Mesendoderm (in vitro differentiated cells): ENCODE results near the gene ATP2A2.

Experiments
- DNase-seq: peaks from one replicate; pipeline ENCODE4 v3.0.0; 2013
- H2AK5ac ChIP-seq: 2 replicates; pipeline ENCODE4 v1.6.1; 2013; ENCODE audit warnings: low read length, inconsistent platforms
- H2BK120ac ChIP-seq: 2 replicates; pipeline ENCODE4 v1.6.1; 2013; ENCODE audit warnings: low read depth, mild to moderate bottlenecking, low read length, moderate library complexity, mixed read lengths
- H2BK15ac ChIP-seq: replicated peaks from 2 replicates; pipeline ENCODE4 v1.6.1; 2013; ENCODE audit warnings: low read depth, mild to moderate bottlenecking, moderate library complexity
- H2BK5ac ChIP-seq: 2 replicates; pipeline ENCODE4 v1.6.1; 2013; ENCODE audit warnings: low read length, inconsistent platforms
- H3K18ac ChIP-seq: 2 replicates; pipeline ENCODE4 v1.6.1; 2013; ENCODE audit warnings: mild to moderate bottlenecking, low read length, mixed read lengths
- H3K23ac ChIP-seq: one replicate; pipeline ENCODE4 v1.6.1; 2013; ENCODE audit warnings: low read length
- H3K27ac ChIP-seq: 2 replicates; pipeline ENCODE4 v1.5.1; 2013; ENCODE audit warnings: low read depth, mild to moderate bottlenecking, inconsistent platforms, low read length, moderate library complexity
- H3K27me3 ChIP-seq: 2 replicates; pipeline ENCODE4 v1.6.1; 2013; ENCODE audit warnings: low read length, control low read depth, mild to moderate bottlenecking, inconsistent platforms; ENCODE audit not compliant: insufficient read depth, poor library complexity
- H3K36me3 ChIP-seq: 2 replicates; pipeline ENCODE4 v1.6.1; 2013; ENCODE audit warnings: low read length, inconsistent platforms; ENCODE audit not compliant: control insufficient read depth, insufficient read depth
- H3K4ac ChIP-seq: one replicate; pipeline ENCODE4 v1.6.1; 2013; ENCODE audit warnings: low read depth, mild to moderate bottlenecking, low read length, moderate library complexity
- H3K4me1 ChIP-seq: 2 replicates; pipeline ENCODE4 v1.6.1; 2013; ENCODE audit warnings: low read depth, low read length, inconsistent platforms; ENCODE audit not compliant: control insufficient read depth
- H3K4me2 ChIP-seq: 2 replicates; pipeline ENCODE4 v1.6.1; 2013; ENCODE audit warnings: low read length
- H3K4me3 ChIP-seq: 2 replicates; pipeline ENCODE4 v1.5.1; 2013; ENCODE audit warnings: mild to moderate bottlenecking, low read length
- H3K56ac ChIP-seq: one replicate; pipeline ENCODE4 v1.6.1; 2013; ENCODE audit warnings: low read length
- H3K79me1 ChIP-seq: 2 replicates; pipeline ENCODE4 v1.6.1; 2013; ENCODE audit warnings: low read length, inconsistent platforms
- H3K79me2 ChIP-seq: 2 replicates; pipeline ENCODE4 v1.6.1; 2013; ENCODE audit warnings: mild to moderate bottlenecking, low read length; ENCODE audit not compliant: control insufficient read depth, insufficient read depth
- H3K9ac ChIP-seq: 2 replicates; pipeline ENCODE4 v1.6.1; 2013; ENCODE audit warnings: low read length, inconsistent platforms
- H4K5ac ChIP-seq: one replicate; pipeline ENCODE4 v1.6.1; 2013; ENCODE audit warnings: low read length
- H4K8ac ChIP-seq: one replicate; pipeline ENCODE4 v1.6.1; 2013; ENCODE audit warnings: low read depth, mild to moderate bottlenecking, control low read depth, low read length, moderate library complexity
- WGBS: extraction: QIAGEN DNeasy Blood & Tissue Kit; methylation state at CpG from one replicate; pipeline ENCODE4 v1.1.7; 2013; ENCODE audit warnings: low lambda C conversion rate, missing lambda C conversion rate; ENCODE audit not compliant: insufficient coverage; ENCODE audit errors: extremely low coverage; 5-methylcytosine and 5-hydroxymethylcytosine counted together

The ATP2A2 gene

DNA sequence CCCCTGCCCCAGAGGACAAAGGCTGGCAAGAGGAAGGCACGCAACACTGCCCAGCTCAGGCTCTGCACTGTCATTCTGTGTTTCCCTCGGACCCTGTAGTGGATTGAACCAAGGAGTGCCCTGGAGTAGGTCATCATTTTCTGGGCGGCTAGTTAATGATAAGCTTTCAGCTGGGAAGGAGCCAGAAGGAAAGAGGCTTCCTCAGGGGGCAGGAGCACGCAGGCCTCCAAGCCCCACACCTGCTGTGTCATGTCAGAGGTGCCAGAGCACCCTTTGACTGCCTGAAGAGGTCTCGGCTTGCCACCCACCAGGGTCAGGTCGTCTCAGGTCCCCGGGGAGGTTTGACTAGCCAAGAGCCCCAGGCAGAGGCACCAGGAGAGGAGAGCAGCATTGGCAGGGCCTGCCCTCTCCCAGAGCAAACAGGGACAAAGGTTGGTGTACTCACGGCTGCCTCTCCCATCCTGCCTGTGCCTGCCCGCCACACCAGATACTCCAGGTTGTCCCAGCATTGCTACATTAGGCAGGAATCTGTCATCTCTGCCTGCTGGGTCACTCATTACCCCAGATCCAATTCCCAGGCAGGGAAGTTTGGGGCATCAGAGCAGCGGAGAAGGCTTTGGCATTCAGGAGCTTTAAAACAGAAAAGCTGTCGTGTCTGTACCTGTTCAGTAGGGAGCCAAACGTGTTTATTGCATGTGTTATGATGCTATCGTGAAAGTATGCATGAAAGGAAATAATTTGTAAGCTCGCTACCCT is 33.5 kb upstream of the ATP2A2 start:
- Histone ChIP-seq H3K23ac (no peak overlapping the region), H3K4me1 (peaks cover 4% of the 10 kb centered on the region), H2AK5ac (no peak overlapping the region), H3K36me3 (no peaks in the 10 kb centered on the region), H4K8ac (no peak overlapping the region), H3K56ac (no peak overlapping the region), H3K4me3 (no peak overlapping the region), H3K27me3 (no peaks in the 10 kb centered on the region), H3K4me2 (no peak overlapping the region), H2BK5ac (no peak overlapping the region), H3K9ac (no peak overlapping the region), H3K79me2 (no peaks in the 10 kb centered on the region), H3K27ac (no peak overlapping the region), H2BK120ac (no peak overlapping the region), H3K18ac (no peak overlapping the region), H3K79me1 (no peaks in the 10 kb centered on the region), H2BK15ac (no peak overlapping the region), H3K4ac (no peak overlapping the region), H4K5ac (no peak overlapping the region)
- WGBS = no CpG with 5 or more reads among the region's 14 CpGs
- DNase-seq = no peak

DNA sequence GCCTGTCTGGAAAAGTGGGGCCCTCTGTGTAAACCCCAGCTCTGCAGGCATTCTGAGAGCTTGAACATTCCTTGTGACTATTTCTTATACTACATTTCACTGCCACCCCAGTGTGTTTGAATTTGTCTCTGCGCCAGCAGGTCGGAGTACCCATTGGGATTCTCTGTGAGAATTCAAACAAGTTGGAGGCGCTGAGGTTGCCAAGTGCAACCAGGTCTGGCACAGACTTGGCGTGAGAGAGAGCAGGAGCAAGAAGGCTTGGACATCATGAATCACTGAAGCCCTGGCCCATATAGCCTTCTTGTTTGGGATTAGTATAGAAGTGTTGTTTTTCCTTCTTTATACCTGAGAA is 33.0 kb upstream of the ATP2A2 start:
- H3K9ac ChIP-seq = no peak overlapping the region
- no peaks in the 10 kb centered on the region for H3K79me2 ChIP-seq
- no peak overlapping the region for H3K4ac ChIP-seq
- H3K27ac ChIP-seq = no peak overlapping the region
- no peak overlapping the region for H2BK15ac ChIP-seq
- H4K5ac ChIP-seq = no peak overlapping the region
- H4K8ac ChIP-seq = no peak overlapping the region
- H3K18ac ChIP-seq = no peak overlapping the region
- no peak for DNase-seq
- H3K79me1 ChIP-seq = no peaks in the 10 kb centered on the region
- WGBS = no CpG with 5 or more reads among the region's 4 CpGs
- no peak overlapping the region for H2AK5ac ChIP-seq
- no peak overlapping the region for H2BK120ac ChIP-seq
- peaks cover 4% of the 10 kb centered on the region for H3K4me1 ChIP-seq
- no peak overlapping the region for H3K4me2 ChIP-seq
- H3K4me3 ChIP-seq = no peak overlapping the region
- no peak overlapping the region for H3K56ac ChIP-seq
- no peak overlapping the region for H3K23ac ChIP-seq
- no peaks in the 10 kb centered on the region for H3K36me3 ChIP-seq
- no peak overlapping the region for H2BK5ac ChIP-seq
- H3K27me3 ChIP-seq = no peaks in the 10 kb centered on the region

- no peak for DNase-seq
- no peak overlapping the region for H4K5ac ChIP-seq
- H3K18ac ChIP-seq = no peak overlapping the region
- no peak overlapping the region for H2AK5ac ChIP-seq
- no peak overlapping the region for H3K4ac ChIP-seq
- H3K56ac ChIP-seq = no peak overlapping the region
- WGBS = no CpG with 5 or more reads among the region's 4 CpGs
- no peak overlapping the region for H2BK15ac ChIP-seq
- H2BK5ac ChIP-seq = no peak overlapping the region
- no peak overlapping the region for H3K4me2 ChIP-seq
- no peaks in the 10 kb centered on the region for H3K27me3 ChIP-seq
- H3K79me1 ChIP-seq = no peaks in the 10 kb centered on the region
- H2BK120ac ChIP-seq = no peak overlapping the region
- no peak overlapping the region for H3K4me3 ChIP-seq
- no peak overlapping the region for H3K23ac ChIP-seq
- H4K8ac ChIP-seq = no peak overlapping the region
- H3K36me3 ChIP-seq = no peaks in the 10 kb centered on the region
- no peaks in the 10 kb centered on the region for H3K79me2 ChIP-seq
- peaks cover 4% of the 10 kb centered on the region for H3K4me1 ChIP-seq
- no peak overlapping the region for H3K9ac ChIP-seq
- no peak overlapping the region for H3K27ac ChIP-seq
These were observed 31.9 kb upstream of the ATP2A2 start for GRCh38 chr12:110249105-110249504.

GRCh38 chr12:110249716-110250225 is 31.3 kb upstream of the ATP2A2 start:
- no peak for DNase-seq
- Histone ChIP-seq H2BK120ac (no peak overlapping the region), H3K4me1 (peaks cover 3% of the 10 kb centered on the region), H3K18ac (no peak overlapping the region), H3K79me2 (no peaks in the 10 kb centered on the region), H3K27ac (no peak overlapping the region), H3K23ac (no peak overlapping the region), H4K8ac (no peak overlapping the region), H3K27me3 (no peaks in the 10 kb centered on the region), H3K9ac (no peak overlapping the region), H2BK5ac (no peak overlapping the region), H3K79me1 (no peaks in the 10 kb centered on the region), H3K4me2 (no peak overlapping the region), H3K56ac (no peak overlapping the region), H2AK5ac (no peak overlapping the region), H2BK15ac (no peak overlapping the region), H4K5ac (no peak overlapping the region), H3K4ac (no peak overlapping the region), H3K4me3 (no peak overlapping the region), H3K36me3 (no peaks in the 10 kb centered on the region)
- WGBS = no CpG with 5 or more reads among the region's 7 CpGs

GRCh38 chr12:110251381-110251780 is 29.7 kb upstream of the ATP2A2 start:
- H3K4ac ChIP-seq = no peak overlapping the region
- H3K79me2 ChIP-seq = no peaks in the 10 kb centered on the region
- H2AK5ac ChIP-seq = no peak overlapping the region
- no peak overlapping the region for H3K4me2 ChIP-seq
- DNase-seq = no peak
- H3K4me3 ChIP-seq = no peak overlapping the region
- H3K36me3 ChIP-seq = no peaks in the 10 kb centered on the region
- no peak overlapping the region for H3K18ac ChIP-seq
- WGBS = no CpG with 5 or more reads among the region's 7 CpGs
- H3K27ac ChIP-seq = no peak overlapping the region
- H2BK15ac ChIP-seq = no peak overlapping the region
- no peak overlapping the region for H2BK5ac ChIP-seq
- H4K5ac ChIP-seq = no peak overlapping the region
- no peaks in the 10 kb centered on the region for H3K79me1 ChIP-seq
- no peak overlapping the region for H3K9ac ChIP-seq
- no peaks in the 10 kb centered on the region for H3K4me1 ChIP-seq
- H2BK120ac ChIP-seq = no peak overlapping the region
- H3K27me3 ChIP-seq = no peaks in the 10 kb centered on the region
- no peak overlapping the region for H3K23ac ChIP-seq
- no peak overlapping the region for H4K8ac ChIP-seq
- no peak overlapping the region for H3K56ac ChIP-seq

- Histone ChIP-seq H3K23ac (no peak overlapping the region), H3K27ac (no peak overlapping the region), H3K79me2 (no peaks in the 10 kb centered on the region), H4K8ac (no peak overlapping the region), H3K9ac (no peak overlapping the region), H2BK120ac (no peak overlapping the region), H3K18ac (no peak overlapping the region), H3K4me1 (no peaks in the 10 kb centered on the region), H2AK5ac (no peak overlapping the region), H3K36me3 (no peaks in the 10 kb centered on the region), H4K5ac (no peak overlapping the region), H3K79me1 (no peaks in the 10 kb centered on the region), H3K4me3 (no peak overlapping the region), H2BK15ac (no peak overlapping the region), H2BK5ac (no peak overlapping the region), H3K27me3 (no peaks in the 10 kb centered on the region), H3K4me2 (no peak overlapping the region), H3K4ac (no peak overlapping the region), H3K56ac (no peak overlapping the region)
- no peak for DNase-seq
- WGBS = no CpG with 5 or more reads among the region's 9 CpGs
These were observed 28.3 kb upstream of the ATP2A2 start for GRCh38 chr12:110252716-110253115.
